HEK293 (cell line): ENCODE data around the gene AR.

ENCODE experiments used
- MYNN ChIP-seq: fragments of 450-650 bp; formaldehyde crosslinking; IDR thresholded peaks from 2 replicates; pipeline ENCODE4 v1.5.1; 2016; ENCODE audit warnings: missing biosample characterization, missing genetic modification characterization, borderline replicate concordance
- ZNF544 ChIP-seq: fragments of 450-650 bp; formaldehyde crosslinking; IDR thresholded peaks from 2 replicates; pipeline ENCODE4 v1.5.0; 2017; ENCODE audit warnings: missing biosample characterization, missing genetic modification characterization
- ZNF596 ChIP-seq: fragments of 450-650 bp; IDR thresholded peaks from 2 replicates; pipeline ENCODE4 v1.5.0; 2018; ENCODE audit warnings: missing biosample characterization, mild to moderate bottlenecking, missing genetic modification characterization, moderate library complexity
- TF ChIP-seq, protein P1 (sequence below): fragments of 450-650 bp; formaldehyde crosslinking; IDR thresholded peaks from 2 replicates; pipeline ENCODE4 v1.5.1; 2016; ENCODE audit warnings: missing biosample characterization, missing genetic modification characterization
- TF ChIP-seq, protein P2 (sequence below): fragments of 450-650 bp; formaldehyde crosslinking; IDR thresholded peaks from 2 replicates; pipeline ENCODE4 v1.5.1; 2016; ENCODE audit warnings: missing biosample characterization, missing genetic modification characterization

DNA sequence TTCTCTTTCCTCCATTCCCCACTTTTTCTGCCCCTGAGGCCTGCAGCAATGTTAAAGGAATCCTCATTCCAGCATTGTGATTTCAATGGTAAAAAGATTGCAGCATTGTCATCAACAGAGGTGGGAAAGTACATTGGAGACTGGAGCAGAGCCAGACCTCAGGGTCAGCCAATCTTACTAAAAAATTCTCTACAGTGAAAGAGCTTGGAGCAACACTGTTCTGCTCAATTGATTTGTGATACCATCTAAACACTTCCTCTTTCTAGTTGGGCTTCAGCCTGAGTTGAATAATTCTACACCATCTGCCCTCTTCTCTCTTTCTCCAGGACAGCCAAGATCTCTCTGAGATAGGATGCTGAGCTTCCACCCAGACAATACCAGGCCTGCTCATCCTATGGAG is 176.5 kb downstream of the AR start:
- TF ChIP-seq ZNF544 (tag by site-specific recombination) (no peak), MYNN (tag by site-specific recombination) (no peak), ZNF596 (tag by site-specific recombination) (no peak)
- TF ChIP-seq, protein P1, sequence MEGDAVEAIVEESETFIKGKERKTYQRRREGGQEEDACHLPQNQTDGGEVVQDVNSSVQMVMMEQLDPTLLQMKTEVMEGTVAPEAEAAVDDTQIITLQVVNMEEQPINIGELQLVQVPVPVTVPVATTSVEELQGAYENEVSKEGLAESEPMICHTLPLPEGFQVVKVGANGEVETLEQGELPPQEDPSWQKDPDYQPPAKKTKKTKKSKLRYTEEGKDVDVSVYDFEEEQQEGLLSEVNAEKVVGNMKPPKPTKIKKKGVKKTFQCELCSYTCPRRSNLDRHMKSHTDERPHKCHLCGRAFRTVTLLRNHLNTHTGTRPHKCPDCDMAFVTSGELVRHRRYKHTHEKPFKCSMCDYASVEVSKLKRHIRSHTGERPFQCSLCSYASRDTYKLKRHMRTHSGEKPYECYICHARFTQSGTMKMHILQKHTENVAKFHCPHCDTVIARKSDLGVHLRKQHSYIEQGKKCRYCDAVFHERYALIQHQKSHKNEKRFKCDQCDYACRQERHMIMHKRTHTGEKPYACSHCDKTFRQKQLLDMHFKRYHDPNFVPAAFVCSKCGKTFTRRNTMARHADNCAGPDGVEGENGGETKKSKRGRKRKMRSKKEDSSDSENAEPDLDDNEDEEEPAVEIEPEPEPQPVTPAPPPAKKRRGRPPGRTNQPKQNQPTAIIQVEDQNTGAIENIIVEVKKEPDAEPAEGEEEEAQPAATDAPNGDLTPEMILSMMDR (tag by site-specific recombination) = no peak
- TF ChIP-seq, protein P2, sequence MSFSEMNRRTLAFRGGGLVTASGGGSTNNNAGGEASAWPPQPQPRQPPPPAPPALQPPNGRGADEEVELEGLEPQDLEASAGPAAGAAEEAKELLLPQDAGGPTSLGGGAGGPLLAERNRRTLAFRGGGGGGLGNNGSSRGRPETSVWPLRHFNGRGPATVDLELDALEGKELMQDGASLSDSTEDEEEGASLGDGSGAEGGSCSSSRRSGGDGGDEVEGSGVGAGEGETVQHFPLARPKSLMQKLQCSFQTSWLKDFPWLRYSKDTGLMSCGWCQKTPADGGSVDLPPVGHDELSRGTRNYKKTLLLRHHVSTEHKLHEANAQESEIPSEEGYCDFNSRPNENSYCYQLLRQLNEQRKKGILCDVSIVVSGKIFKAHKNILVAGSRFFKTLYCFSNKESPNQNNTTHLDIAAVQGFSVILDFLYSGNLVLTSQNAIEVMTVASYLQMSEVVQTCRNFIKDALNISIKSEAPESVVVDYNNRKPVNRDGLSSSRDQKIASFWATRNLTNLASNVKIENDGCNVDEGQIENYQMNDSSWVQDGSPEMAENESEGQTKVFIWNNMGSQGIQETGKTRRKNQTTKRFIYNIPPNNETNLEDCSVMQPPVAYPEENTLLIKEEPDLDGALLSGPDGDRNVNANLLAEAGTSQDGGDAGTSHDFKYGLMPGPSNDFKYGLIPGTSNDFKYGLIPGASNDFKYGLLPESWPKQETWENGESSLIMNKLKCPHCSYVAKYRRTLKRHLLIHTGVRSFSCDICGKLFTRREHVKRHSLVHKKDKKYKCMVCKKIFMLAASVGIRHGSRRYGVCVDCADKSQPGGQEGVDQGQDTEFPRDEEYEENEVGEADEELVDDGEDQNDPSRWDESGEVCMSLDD (tag by site-specific recombination) = no peak
